Measurements from ENCODE around the gene HCN2.
A peak's percentile ranks its signal among the peaks of the same experiment; 100 is the strongest.

DNA sequence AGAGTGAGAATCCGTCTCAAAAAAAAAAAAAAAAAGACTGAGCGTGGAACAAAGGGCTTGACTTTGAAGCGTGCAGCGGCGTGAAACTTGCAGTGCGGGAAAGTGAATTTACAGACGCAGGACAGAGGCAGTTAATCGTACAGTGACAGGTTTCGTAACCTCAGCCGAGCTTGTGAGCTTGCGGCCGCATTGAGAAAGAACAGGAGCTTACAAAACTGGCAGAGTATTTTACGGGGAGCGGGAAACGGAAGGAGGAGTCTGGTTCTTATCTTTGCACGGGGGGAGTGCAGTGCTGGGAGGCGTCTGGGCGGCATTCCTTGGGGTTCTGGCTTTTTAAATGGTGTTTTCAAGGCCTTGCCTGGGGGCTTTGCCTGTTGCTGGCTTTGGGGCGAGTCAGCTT is 23.3 kb upstream of the HCN2 start:
- TF ChIP-seq EP300 (IDR thresholded peaks at IDR 0.05) (no peak), POLR2AphosphoS5 (IDR thresholded peaks at IDR 0.05) (peak; percentile 61 to 62)
- TF ChIP-seq, protein P1, sequence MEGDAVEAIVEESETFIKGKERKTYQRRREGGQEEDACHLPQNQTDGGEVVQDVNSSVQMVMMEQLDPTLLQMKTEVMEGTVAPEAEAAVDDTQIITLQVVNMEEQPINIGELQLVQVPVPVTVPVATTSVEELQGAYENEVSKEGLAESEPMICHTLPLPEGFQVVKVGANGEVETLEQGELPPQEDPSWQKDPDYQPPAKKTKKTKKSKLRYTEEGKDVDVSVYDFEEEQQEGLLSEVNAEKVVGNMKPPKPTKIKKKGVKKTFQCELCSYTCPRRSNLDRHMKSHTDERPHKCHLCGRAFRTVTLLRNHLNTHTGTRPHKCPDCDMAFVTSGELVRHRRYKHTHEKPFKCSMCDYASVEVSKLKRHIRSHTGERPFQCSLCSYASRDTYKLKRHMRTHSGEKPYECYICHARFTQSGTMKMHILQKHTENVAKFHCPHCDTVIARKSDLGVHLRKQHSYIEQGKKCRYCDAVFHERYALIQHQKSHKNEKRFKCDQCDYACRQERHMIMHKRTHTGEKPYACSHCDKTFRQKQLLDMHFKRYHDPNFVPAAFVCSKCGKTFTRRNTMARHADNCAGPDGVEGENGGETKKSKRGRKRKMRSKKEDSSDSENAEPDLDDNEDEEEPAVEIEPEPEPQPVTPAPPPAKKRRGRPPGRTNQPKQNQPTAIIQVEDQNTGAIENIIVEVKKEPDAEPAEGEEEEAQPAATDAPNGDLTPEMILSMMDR (IDR thresholded peaks at IDR 0.05) = no peak

All from upper lobe of left lung (tissue), 4 donors.